Measurements from ENCODE around the gene TRAPPC11. TPM values are rescaled to one million over a fixed set of nuclear protein-coding genes. Genes with fewer than 3 reads are reported as not detected.
"Not testable (repeated sequence)": the region's sequence is repeated elsewhere in the genome, so short reads cannot be mapped to it uniquely, and the experiment has no call there.

Gene TRAPPC11
- total RNA-seq, 2 experiments from 2014 or later: 29.7 to 30.2 TPM

GRCh38 chr4:183691897-183692296, 32.8 kb downstream of the TRAPPC11 start:
- no peaks in the 10 kb centered on the region for H3K4me1 Mint-ChIP-seq (ENCODE audit: low read depth)
- CTCF ChIA-PET: interaction anchor here (0.7 kb wide), 1 partner anchor 16 kb away, joined by 3 read pairs; no protein-coding TSS in a partner anchor
- no peaks in the 10 kb centered on the region for H3K9me3 Mint-ChIP-seq
- peaks cover 34% of the 10 kb centered on the region for H3K36me3 Mint-ChIP-seq
- no peak overlapping the region for H3K27ac Mint-ChIP-seq
- H3K27me3 Mint-ChIP-seq: no peaks in the 10 kb centered on the region
- POLR2A ChIA-PET: interaction anchor here (1.1 kb wide), 1 partner anchor 55 kb away, joined by 3 read pairs; no protein-coding TSS in a partner anchor
- no peak for DNase-seq
- H3K4me3 Mint-ChIP-seq: no peak overlapping the region
- intact Hi-C loops (cut with micrococcal nuclease): no loop called here

- Mint-ChIP-seq H3K36me3 (peaks cover 59% of the 10 kb centered on the region), H3K4me3 (no peak overlapping the region), H3K4me1 (ENCODE audit: low read depth) (no peaks in the 10 kb centered on the region), H3K27ac (no peak overlapping the region), H3K9me3 (no peaks in the 10 kb centered on the region), H3K27me3 (no peaks in the 10 kb centered on the region)
- POLR2A ChIA-PET: no interaction called here
- intact Hi-C loops (cut with micrococcal nuclease): no loop called here
- CTCF ChIA-PET: no interaction called here
- no peak for DNase-seq
Measured at GRCh38 chr4:183698909-183699308, 39.8 kb downstream of the TRAPPC11 start.

- intact Hi-C loops (cut with micrococcal nuclease): no loop called here
- Mint-ChIP-seq H3K27ac (no peak overlapping the region), H3K27me3 (no peaks in the 10 kb centered on the region), H3K9me3 (no peaks in the 10 kb centered on the region), H3K4me3 (no peak overlapping the region), H3K4me1 (ENCODE audit: low read depth) (no peaks in the 10 kb centered on the region), H3K36me3 (peaks cover 59% of the 10 kb centered on the region)
- CTCF ChIA-PET: no interaction called here
- no peak for DNase-seq
- POLR2A ChIA-PET: no interaction called here
Measured at GRCh38 chr4:183700407-183700806, 41.3 kb downstream of the TRAPPC11 start.

- CTCF ChIA-PET: no interaction called here
Measured at GRCh38 chr4:183702492-183702891, 43.4 kb downstream of the TRAPPC11 start.

GRCh38 chr4:183714626-183715025, 55.5 kb downstream of the TRAPPC11 start:
- Mint-ChIP-seq H3K27me3 (no peaks in the 10 kb centered on the region), H3K27ac (no peak overlapping the region), H3K9me3 (no peaks in the 10 kb centered on the region), H3K4me3 (no peak overlapping the region), H3K4me1 (ENCODE audit: low read depth) (no peaks in the 10 kb centered on the region), H3K36me3 (peaks cover 14% of the 10 kb centered on the region)
- intact Hi-C loops (cut with micrococcal nuclease): no loop called here
- POLR2A ChIA-PET: no interaction called here
- CTCF ChIA-PET: no interaction called here
- DNase-seq: no peak

More at GRCh38 chr4:183702492-183702891, 43.4 kb downstream of the TRAPPC11 start:
- no peaks in the 10 kb centered on the region for H3K9me3 Mint-ChIP-seq
- H3K27me3 Mint-ChIP-seq: no peaks in the 10 kb centered on the region
- H3K27ac Mint-ChIP-seq: no peak overlapping the region
- H3K36me3 Mint-ChIP-seq: peaks cover 56% of the 10 kb centered on the region
- POLR2A ChIA-PET: no interaction called here
- intact Hi-C loops (cut with micrococcal nuclease): no loop called here
- no peak for DNase-seq
- no peaks in the 10 kb centered on the region for H3K4me1 Mint-ChIP-seq (ENCODE audit: low read depth)
- no peak overlapping the region for H3K4me3 Mint-ChIP-seq

- peaks cover 1% of the 10 kb centered on the region for H3K27me3 Mint-ChIP-seq
- CTCF ChIA-PET: no interaction called here
- peaks cover 11% of the 10 kb centered on the region for H3K36me3 Mint-ChIP-seq
- peaks cover 1% of the 10 kb centered on the region for H3K4me1 Mint-ChIP-seq (ENCODE audit: low read depth)
- POLR2A ChIA-PET: no interaction called here
- no peak overlapping the region for H3K4me3 Mint-ChIP-seq
- no peak for DNase-seq
- H3K9me3 Mint-ChIP-seq: no peaks in the 10 kb centered on the region
- H3K27ac Mint-ChIP-seq: no peak overlapping the region
- intact Hi-C loops (cut with micrococcal nuclease): no loop called here
Measured at GRCh38 chr4:183716302-183716701, 57.2 kb downstream of the TRAPPC11 start.

GRCh38 chr4:183718876-183719275, 59.8 kb downstream of the TRAPPC11 start:
- H3K27ac Mint-ChIP-seq: no peak overlapping the region
- no peak overlapping the region for H3K4me3 Mint-ChIP-seq
- peaks cover 7% of the 10 kb centered on the region for H3K27me3 Mint-ChIP-seq
- intact Hi-C loops (cut with micrococcal nuclease): no loop called here
- H3K9me3 Mint-ChIP-seq: no peaks in the 10 kb centered on the region
- DNase-seq: no peak
- CTCF ChIA-PET: no interaction called here
- POLR2A ChIA-PET: no interaction called here
- peaks cover 4% of the 10 kb centered on the region for H3K36me3 Mint-ChIP-seq
- peaks cover 11% of the 10 kb centered on the region for H3K4me1 Mint-ChIP-seq (ENCODE audit: low read depth)

- DNase-seq: peak; percentile 67
- Mint-ChIP-seq H3K27ac (no peak overlapping the region), H3K4me1 (ENCODE audit: low read depth) (peaks cover 11% of the 10 kb centered on the region), H3K4me3 (peak overlapping the region; percentile 57), H3K36me3 (no peaks in the 10 kb centered on the region), H3K27me3 (peaks cover 7% of the 10 kb centered on the region), H3K9me3 (no peaks in the 10 kb centered on the region)
- ChIA-PET POLR2A (no interaction called here), CTCF (interaction anchor here (0.7 to 2.4 kb wide), 4 partner anchors 9 to 314 kb away, joined by 3 to 12 read pairs (median 4); no protein-coding TSS in a partner anchor)
- intact Hi-C loops (cut with micrococcal nuclease): loop anchor here (1.0 to 10.0 kb wide), 5 partner anchors 63 to 443 kb away; partner anchors contain the start of genes ING2, RWDD4 and TRAPPC11
Measured at GRCh38 chr4:183721207-183722081, 62.4 kb downstream of the TRAPPC11 start.

GRCh38 chr4:183722731-183723560, 63.9 kb downstream of the TRAPPC11 start:
- Mint-ChIP-seq H3K9me3 (no peaks in the 10 kb centered on the region), H3K27me3 (peaks cover 7% of the 10 kb centered on the region), H3K27ac (no peak overlapping the region), H3K4me1 (ENCODE audit: low read depth) (peaks cover 11% of the 10 kb centered on the region), H3K4me3 (peak overlapping the region; percentile 69), H3K36me3 (no peaks in the 10 kb centered on the region)
- POLR2A ChIA-PET: no interaction called here
- DNase-seq: peak; percentile 63
- intact Hi-C loops (cut with micrococcal nuclease): loop anchor here (2.0 to 10.0 kb wide), 4 partner anchors 64 to 442 kb away; partner anchors contain the start of genes ING2, RWDD4 and TRAPPC11
- CTCF ChIA-PET: interaction anchor here (2.4 kb wide), 1 partner anchor 11 kb away, joined by 12 read pairs; no protein-coding TSS in a partner anchor

- CTCF ChIA-PET: no interaction called here
- intact Hi-C loops (cut with micrococcal nuclease): loop anchor here (2.0 to 10.0 kb wide), 4 partner anchors 65 to 441 kb away; partner anchors contain the start of genes ING2, RWDD4 and TRAPPC11
- Mint-ChIP-seq H3K9me3 (no peaks in the 10 kb centered on the region), H3K4me1 (ENCODE audit: low read depth) (peaks cover 11% of the 10 kb centered on the region), H3K36me3 (no peaks in the 10 kb centered on the region), H3K27me3 (peaks cover 7% of the 10 kb centered on the region), H3K27ac (no peak overlapping the region), H3K4me3 (peak overlapping the region; percentile 62)
- no peak for DNase-seq
- POLR2A ChIA-PET: no interaction called here
Measured at GRCh38 chr4:183723561-183724228, 64.6 kb downstream of the TRAPPC11 start.

- intact Hi-C loops (cut with micrococcal nuclease): loop anchor here (10.0 kb wide), 2 partner anchors 221 to 439 kb away; partner anchors contain the start of gene ING2
- CTCF ChIA-PET, H3K27me3 Mint-ChIP-seq, H3K36me3 Mint-ChIP-seq, DNase-seq, H3K9me3 Mint-ChIP-seq, POLR2A ChIA-PET, H3K27ac Mint-ChIP-seq, H3K4me3 Mint-ChIP-seq: not testable (repeated sequence)
- H3K4me1 Mint-ChIP-seq (ENCODE audit: low read depth): peaks cover 11% of the 10 kb centered on the region
Measured at GRCh38 chr4:183725585-183725984, 66.5 kb downstream of the TRAPPC11 start.

- no peaks in the 10 kb centered on the region for H3K36me3 Mint-ChIP-seq
- H3K9me3 Mint-ChIP-seq: no peaks in the 10 kb centered on the region
- intact Hi-C loops (cut with micrococcal nuclease): loop anchor here (10.0 kb wide), 2 partner anchors 223 to 437 kb away; partner anchors contain the start of gene ING2
- POLR2A ChIA-PET: no interaction called here
- H3K4me1 Mint-ChIP-seq (ENCODE audit: low read depth): peaks cover 6% of the 10 kb centered on the region
- peaks cover 2% of the 10 kb centered on the region for H3K27me3 Mint-ChIP-seq
- no peak overlapping the region for H3K27ac Mint-ChIP-seq
- DNase-seq: no peak
- no peak overlapping the region for H3K4me3 Mint-ChIP-seq
- CTCF ChIA-PET: no interaction called here
Measured at GRCh38 chr4:183727482-183727881, 68.4 kb downstream of the TRAPPC11 start.
